IMR-90 (cell line): ENCODE measurements around the gene AGTPBP1. TPM values are rescaled to one million over a fixed set of nuclear protein-coding genes. Genes with fewer than 3 reads are reported as not detected.

Experiments
- ATAC-seq: fragments of 200-7000 bp; cut with Tn5 transposase; 2 replicates; pipeline ENCODE4 v1.9.1; 2020; ENCODE audit warnings: low read depth, mild to moderate bottlenecking, moderate library complexity
- BruUV-seq: library from RNA; stranded (reverse); fragments of 400-500 nt; replicated peaks from 2 replicates; lab custom pipeline; 2021; lab: Mats Ljungman, UMichigan
- CTCF ChIA-PET: fragments of 300-600 bp; formaldehyde crosslinking; extraction: SDS; loops from one replicate; lab custom pipeline; 2021; ENCODE audit warnings: antibody characterized with exemption; lab: Yijun Ruan, JAX
- POLR2A ChIA-PET: fragments of 300-600 bp; sonication (Branson Sonifier 250); formaldehyde crosslinking; loops from one replicate; lab custom pipeline; 2022; ENCODE audit warnings: antibody characterized with exemption; ENCODE audit not compliant: unreplicated experiment; lab: Charles Lee
- DNase-seq: peaks from one replicate; pipeline ENCODE4 v3.0.0; 2013
- H2AFZ ChIP-seq: replicated peaks from 2 replicates; pipeline ENCODE3; 2013; ENCODE audit warnings: low read length, mild to moderate bottlenecking; ENCODE audit not compliant: poor library complexity
- H2AK5ac ChIP-seq: 2 replicates; pipeline ENCODE4 v1.6.1; 2013; ENCODE audit warnings: low read depth, low read length, inconsistent platforms
- H2AK9ac ChIP-seq: replicated peaks from 2 replicates; pipeline ENCODE3; 2013; ENCODE audit warnings: mild to moderate bottlenecking, low read depth, low read length, moderate library complexity; ENCODE audit not compliant: poor library complexity
- H2BK120ac ChIP-seq: 2 replicates; pipeline ENCODE4 v1.6.1; 2013; ENCODE audit warnings: low read depth, low read length, inconsistent platforms
- H2BK15ac ChIP-seq: 3 replicates; pipeline ENCODE4 v1.6.1; 2013; ENCODE audit warnings: low read depth, low read length, inconsistent platforms
- H2BK20ac ChIP-seq: 2 replicates; pipeline ENCODE4 v1.6.1; 2013; ENCODE audit warnings: low read depth, mild to moderate bottlenecking, inconsistent platforms, low read length, moderate library complexity
- H2BK5ac ChIP-seq: 2 replicates; pipeline ENCODE4 v1.6.1; 2013; ENCODE audit warnings: mild to moderate bottlenecking, low read depth, low read length, inconsistent platforms; ENCODE audit not compliant: poor library complexity, severe bottlenecking
- H3K14ac ChIP-seq: replicated peaks from 2 replicates; pipeline ENCODE4 v1.6.1; 2013; ENCODE audit warnings: low read depth, low read length, inconsistent platforms
- H3K18ac ChIP-seq: 2 replicates; pipeline ENCODE4 v1.6.1; 2013; ENCODE audit warnings: low read depth, low read length, control low read depth
- H3K23ac ChIP-seq: 2 replicates; pipeline ENCODE4 v1.6.1; 2013; ENCODE audit warnings: low read depth, low read length, inconsistent platforms
- H3K27ac ChIP-seq: 2 replicates; pipeline ENCODE4 v1.5.1; 2013; ENCODE audit warnings: mild to moderate bottlenecking, control low read depth, low read length; ENCODE audit not compliant: insufficient read depth
- H3K27me3 ChIP-seq: 2 replicates; pipeline ENCODE4 v1.6.1; 2013; ENCODE audit warnings: low read length; ENCODE audit not compliant: control insufficient read depth, insufficient read depth
- H3K36me3 ChIP-seq: 2 replicates; pipeline ENCODE4 v1.6.1; 2013; ENCODE audit warnings: low read length, mixed read lengths; ENCODE audit not compliant: control insufficient read depth, insufficient read depth
- H3K4ac ChIP-seq: 2 replicates; pipeline ENCODE4 v1.6.1; 2013; ENCODE audit warnings: low read depth, low read length, inconsistent platforms
- H3K4me1 ChIP-seq: 2 replicates; pipeline ENCODE4 v1.6.1; 2013; ENCODE audit warnings: low read length, mixed read lengths; ENCODE audit not compliant: control insufficient read depth, insufficient read depth
- H3K4me2 ChIP-seq: 2 replicates; pipeline ENCODE4 v1.6.1; 2013; ENCODE audit warnings: low read depth, mild to moderate bottlenecking, control low read depth, low read length, moderate library complexity
- H3K4me3 ChIP-seq: 2 replicates; pipeline ENCODE4 v1.5.1; 2013; ENCODE audit warnings: low read depth, mild to moderate bottlenecking, control low read depth, low read length, moderate library complexity; ENCODE audit not compliant: insufficient read depth
- H3K56ac ChIP-seq: 2 replicates; pipeline ENCODE4 v1.6.1; 2013; ENCODE audit warnings: low read length, inconsistent platforms; ENCODE audit not compliant: insufficient read depth; ENCODE audit errors: extremely low read depth
- H3K79me1 ChIP-seq, 2 experiments: 2 replicates each; pipeline ENCODE4 v1.6.1; 2013; ENCODE audit warnings: low read length in 2 of 2, inconsistent platforms in 1 of 2, low read depth in 1 of 2
- H3K9ac ChIP-seq: 2 replicates; pipeline ENCODE4 v1.6.1; 2013; ENCODE audit warnings: low read depth, low read length, control low read depth
- H3K9me1 ChIP-seq: 2 replicates; pipeline ENCODE4 v1.6.1; 2013; ENCODE audit warnings: low read length, inconsistent platforms; ENCODE audit not compliant: insufficient read depth
- H3K9me3 ChIP-seq: 2 replicates; pipeline ENCODE4 v1.6.1; 2013; ENCODE audit warnings: low read length; ENCODE audit not compliant: control insufficient read depth, insufficient read depth
- H4K20me1 ChIP-seq: 2 replicates; pipeline ENCODE4 v1.6.1; 2013; ENCODE audit warnings: low read length, inconsistent platforms; ENCODE audit not compliant: insufficient read depth
- H4K5ac ChIP-seq: 2 replicates; pipeline ENCODE4 v1.6.1; 2013; ENCODE audit warnings: mild to moderate bottlenecking, low read depth, low read length, control low read depth
- H4K8ac ChIP-seq, 2 experiments: 2 replicates each; pipeline ENCODE4 v1.6.1; 2013; ENCODE audit warnings: low read depth in 2 of 2, low read length in 2 of 2, control low read depth in 1 of 2, inconsistent platforms in 1 of 2
- H4K91ac ChIP-seq: 2 replicates; pipeline ENCODE4 v1.6.1; 2013; ENCODE audit warnings: low read depth, low read length, inconsistent platforms; ENCODE audit not compliant: insufficient read depth
- BHLHE40 ChIP-seq: fragments of 150-350 bp; IDR thresholded peaks from 2 replicates; pipeline ENCODE4 v1.6.1; 2016; ENCODE audit warnings: mild to moderate bottlenecking, low read depth, low read length
- CEBPB ChIP-seq: IDR thresholded peaks from 2 replicates; pipeline ENCODE4 v1.6.1; 2012; ENCODE audit warnings: low read depth, low read length, improper control_type of control experiment
- CHD1 ChIP-seq: IDR thresholded peaks from 2 replicates; pipeline ENCODE4 v1.6.1; 2012; ENCODE audit warnings: low read depth, low read length, improper control_type of control experiment
- FOS ChIP-seq: fragments of 150-350 bp; IDR thresholded peaks from 2 replicates; pipeline ENCODE4 v1.6.1; 2016; ENCODE audit warnings: low read depth, low read length
- MAFK ChIP-seq: IDR thresholded peaks from 2 replicates; pipeline ENCODE4 v1.6.1; 2012; ENCODE audit warnings: low read depth, low read length, improper control_type of control experiment
- MAZ ChIP-seq: IDR thresholded peaks from 2 replicates; pipeline ENCODE4 v1.6.1; 2012; ENCODE audit warnings: low read depth, mild to moderate bottlenecking, low read length, improper control_type of control experiment, moderate library complexity, borderline replicate concordance
- MXI1 ChIP-seq: IDR thresholded peaks from 2 replicates; pipeline ENCODE4 v1.6.1; 2012; ENCODE audit warnings: low read depth, mild to moderate bottlenecking, low read length, moderate library complexity, borderline replicate concordance
- NFE2L2 ChIP-seq: fragments of 150-350 bp; IDR thresholded peaks from 2 replicates; pipeline ENCODE4 v1.6.1; 2016; ENCODE audit warnings: low read depth, mild to moderate bottlenecking, low read length
- POLR2A ChIP-seq: IDR thresholded peaks from 2 replicates; pipeline ENCODE4 v1.6.1; 2012; ENCODE audit warnings: mild to moderate bottlenecking, low read depth, low read length
- RAD21 ChIP-seq: IDR thresholded peaks from 2 replicates; pipeline ENCODE4 v1.6.1; 2012; ENCODE audit warnings: low read length, improper control_type of control experiment
- RCOR1 ChIP-seq: IDR thresholded peaks from 2 replicates; pipeline ENCODE4 v1.6.1; 2012; ENCODE audit warnings: mild to moderate bottlenecking, low read length, improper control_type of control experiment; ENCODE audit not compliant: insufficient replicate concordance
- RFX5 ChIP-seq: IDR thresholded peaks from 2 replicates; pipeline ENCODE4 v1.8.0; 2012; ENCODE audit warnings: low read depth, mild to moderate bottlenecking, low read length, moderate library complexity
- SMC3 ChIP-seq: fragments of 150-350 bp; IDR thresholded peaks from 2 replicates; pipeline ENCODE4 v1.6.1; 2016; ENCODE audit warnings: low read depth, mild to moderate bottlenecking, antibody characterized with exemption, low read length, moderate library complexity
- WGBS, 2 experiments: methylation state at CpG; one replicate each; pipeline versions ENCODE4 v1.1.5 to v1.1.7; 2013; ENCODE audit warnings: missing lambda C conversion rate in 2 of 2; ENCODE audit not compliant: insufficient read length in 1 of 2; ENCODE audit errors: extremely low coverage in 2 of 2; 5-methylcytosine and 5-hydroxymethylcytosine counted together
- dilution Hi-C: fragments of 300-500 bp; cut with HindIII; formaldehyde crosslinking; loops from one replicate; pipeline ENCODE4 v1.14.3; 2018; ENCODE audit warnings: low sequenced_read_pairs; ENCODE audit not compliant: unreplicated experiment
- in situ Hi-C: fragments of 300-500 bp; cut with MboI; formaldehyde crosslinking; loops from 3 replicates; pipeline ENCODE4 v1.14.3; 2019; ENCODE audit warnings: low sequenced_read_pairs, inconsistent platforms, mixed read lengths
- intact Hi-C: fragments of 100-400 bp; cut with micrococcal nuclease; formaldehyde crosslinking; loops from 2 replicates; pipeline ENCODE4 v1.10.0; 2022
- polyA plus RNA-seq, 3 experiments: library from polyadenylated mRNA; depleted of rRNA; stranded (reverse); fragments of >200 nt; gene quantifications; 2 replicates each; pipeline ENCODE4 v1.2.3, GENCODE V29; 2012; ENCODE audit warnings: low replicate concordance in 1 of 3
- total RNA-seq: library from RNA; depleted of rRNA; stranded (reverse); fragments of >200 nt; gene quantifications from 2 replicates; pipeline ENCODE4 v1.2.3, GENCODE V29; 2012
- TF ChIP-seq, protein P1 (sequence below): fragments of 150-350 bp; IDR thresholded peaks from 2 replicates; pipeline ENCODE4 v1.6.1; 2016; ENCODE audit warnings: low read depth, mild to moderate bottlenecking, low read length, moderate library complexity, borderline replicate concordance
- TF ChIP-seq, protein P2 (sequence below): fragments of 150-350 bp; IDR thresholded peaks from 2 replicates; pipeline ENCODE4 v1.6.1; 2017; ENCODE audit warnings: mild to moderate bottlenecking, antibody characterized with exemption, low read length, low read depth
- TF ChIP-seq, protein P3 (sequence below): conservative IDR thresholded peaks from 2 replicates; pipeline ENCODE4 v1.5.1; 2012; ENCODE audit warnings: mild to moderate bottlenecking, low read depth, low read length, improper control_type of control experiment

Gene AGTPBP1
- total and polyA plus RNA-seq, 2 of the 4 experiments (the other 2 are of a cell fraction) = 3.3 to 9.0 TPM

DNA sequence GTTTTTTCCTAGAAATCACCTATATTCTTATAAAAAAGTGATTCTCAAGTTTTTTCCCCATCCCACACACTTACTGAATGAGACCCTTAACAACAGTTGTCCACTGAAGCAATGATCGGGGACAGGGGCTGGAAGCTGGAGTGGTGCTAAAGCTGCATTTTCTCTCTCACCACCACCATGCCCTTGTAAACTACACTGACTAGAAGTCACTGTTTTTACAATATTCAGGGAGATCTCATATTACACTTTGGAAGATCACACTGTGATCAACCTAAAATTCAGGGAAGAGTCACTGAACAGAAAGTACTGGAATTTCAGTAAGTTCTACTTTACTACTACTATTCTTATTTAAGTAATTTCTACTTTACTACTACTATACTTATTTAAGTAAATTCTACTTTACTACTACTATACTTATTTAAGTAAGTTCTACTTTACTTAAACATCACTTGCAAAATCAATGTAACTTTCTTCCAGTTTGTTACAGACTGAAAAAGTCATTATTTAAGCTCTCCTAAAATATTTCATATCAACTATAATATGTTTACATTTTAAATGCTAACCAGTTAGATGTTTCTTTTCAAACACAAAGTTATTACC is 164.3 kb downstream of the AGTPBP1 start:
- no peak overlapping the region for H4K8ac ChIP-seq
- dilution Hi-C loops = no loop called here

More for the DNA sequence above, 164.3 kb downstream of the AGTPBP1 start:
- BruUV-seq = no TSS peak
- Histone ChIP-seq H3K18ac (no peak overlapping the region), H3K56ac (no peak overlapping the region), H3K9me1 (no peaks in the 10 kb centered on the region), H2AK5ac (no peak overlapping the region), H3K27me3 (no peaks in the 10 kb centered on the region), H3K36me3 (no peaks in the 10 kb centered on the region), H3K14ac (no peak overlapping the region), H3K4me1 (no peaks in the 10 kb centered on the region), H4K91ac (no peak overlapping the region), H3K4ac (no peak overlapping the region), H2AK9ac (no peak overlapping the region), H3K9ac (no peak overlapping the region), H3K23ac (no peak overlapping the region), H3K4me3 (no peak overlapping the region), H2AFZ (no peak overlapping the region), H3K79me1 (no peaks in the 10 kb centered on the region), H3K27ac (no peak overlapping the region), H2BK20ac (no peak overlapping the region), H2BK5ac (no peak overlapping the region), H4K20me1 (no peaks in the 10 kb centered on the region), H3K4me2 (no peak overlapping the region), H2BK120ac (no peak overlapping the region), H2BK15ac (no peak overlapping the region), H3K9me3 (no peaks in the 10 kb centered on the region), H4K5ac (no peak overlapping the region)
- WGBS, 2 experiments = no CpG with 5 or more reads among the region's 1 CpG
- ChIA-PET POLR2A (no interaction called here), CTCF (no interaction called here)
- in situ Hi-C loops (no loop called here), intact Hi-C loops (no loop called here)
- peak; percentile 4 for DNase-seq
- peak; percentile 68 for ATAC-seq
- TF ChIP-seq MAFK (no peak), SMC3 (no peak), CEBPB (no peak), RFX5 (no peak), MXI1 (no peak), BHLHE40 (no peak), POLR2A (no peak), RAD21 (no peak), RCOR1 (no peak), CHD1 (no peak), NFE2L2 (no peak), MAZ (no peak), FOS (no peak)
- TF ChIP-seq, protein P1, sequence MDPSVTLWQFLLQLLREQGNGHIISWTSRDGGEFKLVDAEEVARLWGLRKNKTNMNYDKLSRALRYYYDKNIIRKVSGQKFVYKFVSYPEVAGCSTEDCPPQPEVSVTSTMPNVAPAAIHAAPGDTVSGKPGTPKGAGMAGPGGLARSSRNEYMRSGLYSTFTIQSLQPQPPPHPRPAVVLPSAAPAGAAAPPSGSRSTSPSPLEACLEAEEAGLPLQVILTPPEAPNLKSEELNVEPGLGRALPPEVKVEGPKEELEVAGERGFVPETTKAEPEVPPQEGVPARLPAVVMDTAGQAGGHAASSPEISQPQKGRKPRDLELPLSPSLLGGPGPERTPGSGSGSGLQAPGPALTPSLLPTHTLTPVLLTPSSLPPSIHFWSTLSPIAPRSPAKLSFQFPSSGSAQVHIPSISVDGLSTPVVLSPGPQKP = no peak
- TF ChIP-seq, protein P2, sequence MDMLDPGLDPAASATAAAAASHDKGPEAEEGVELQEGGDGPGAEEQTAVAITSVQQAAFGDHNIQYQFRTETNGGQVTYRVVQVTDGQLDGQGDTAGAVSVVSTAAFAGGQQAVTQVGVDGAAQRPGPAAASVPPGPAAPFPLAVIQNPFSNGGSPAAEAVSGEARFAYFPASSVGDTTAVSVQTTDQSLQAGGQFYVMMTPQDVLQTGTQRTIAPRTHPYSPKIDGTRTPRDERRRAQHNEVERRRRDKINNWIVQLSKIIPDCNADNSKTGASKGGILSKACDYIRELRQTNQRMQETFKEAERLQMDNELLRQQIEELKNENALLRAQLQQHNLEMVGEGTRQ = no peak
- TF ChIP-seq, protein P3, sequence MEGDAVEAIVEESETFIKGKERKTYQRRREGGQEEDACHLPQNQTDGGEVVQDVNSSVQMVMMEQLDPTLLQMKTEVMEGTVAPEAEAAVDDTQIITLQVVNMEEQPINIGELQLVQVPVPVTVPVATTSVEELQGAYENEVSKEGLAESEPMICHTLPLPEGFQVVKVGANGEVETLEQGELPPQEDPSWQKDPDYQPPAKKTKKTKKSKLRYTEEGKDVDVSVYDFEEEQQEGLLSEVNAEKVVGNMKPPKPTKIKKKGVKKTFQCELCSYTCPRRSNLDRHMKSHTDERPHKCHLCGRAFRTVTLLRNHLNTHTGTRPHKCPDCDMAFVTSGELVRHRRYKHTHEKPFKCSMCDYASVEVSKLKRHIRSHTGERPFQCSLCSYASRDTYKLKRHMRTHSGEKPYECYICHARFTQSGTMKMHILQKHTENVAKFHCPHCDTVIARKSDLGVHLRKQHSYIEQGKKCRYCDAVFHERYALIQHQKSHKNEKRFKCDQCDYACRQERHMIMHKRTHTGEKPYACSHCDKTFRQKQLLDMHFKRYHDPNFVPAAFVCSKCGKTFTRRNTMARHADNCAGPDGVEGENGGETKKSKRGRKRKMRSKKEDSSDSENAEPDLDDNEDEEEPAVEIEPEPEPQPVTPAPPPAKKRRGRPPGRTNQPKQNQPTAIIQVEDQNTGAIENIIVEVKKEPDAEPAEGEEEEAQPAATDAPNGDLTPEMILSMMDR = no peak
